ENCODE measurements around the gene KLHL17.

KLHL17 gene

GRCh38 chr1:921011-921837, 39.2 kb upstream of the KLHL17 start:
- DNase-seq (ENCODE audit: low read depth in 1 of 2, low spot score in 1 of 2), result no peak

GRCh38 chr1:923131-923990, 37.0 kb upstream of the KLHL17 start, which contains the start of gene SAMD11:
Gene SAMD11, plus strand, starts transcription at chr1:923923. Its CDS starts 509 bp downstream, at chr1:924432.
- peak; percentile 35 to 44 for DNase-seq (ENCODE audit: low read depth in 1 of 2, low spot score in 1 of 2)

GRCh38 chr1:923991-924655, 36.3 kb upstream of the KLHL17 start:
- no peak for DNase-seq (ENCODE audit: low read depth in 1 of 2, low spot score in 1 of 2)

GRCh38 chr1:924656-925560, 35.5 kb upstream of the KLHL17 start:
- DNase-seq (ENCODE audit: low read depth in 1 of 2, low spot score in 1 of 2), result no peak

- DNase-seq (ENCODE audit: low read depth in 1 of 2, low spot score in 1 of 2), result no peak
Measured at GRCh38 chr1:925561-926421, 34.6 kb upstream of the KLHL17 start.

GRCh38 chr1:927234-927633, 33.1 kb upstream of the KLHL17 start:
- DNase-seq (ENCODE audit: low read depth in 1 of 2, low spot score in 1 of 2), result no peak

- DNase-seq (ENCODE audit: low read depth in 1 of 2, low spot score in 1 of 2), result no peak
Measured at GRCh38 chr1:927748-928147, 32.6 kb upstream of the KLHL17 start.

- no peak for DNase-seq (ENCODE audit: low read depth in 1 of 2, low spot score in 1 of 2)
Measured at GRCh38 chr1:928825-929661, 31.3 kb upstream of the KLHL17 start.

GRCh38 chr1:929712-930632, 30.4 kb upstream of the KLHL17 start:
- DNase-seq (ENCODE audit: low read depth in 1 of 2, low spot score in 1 of 2), result no peak

GRCh38 chr1:930633-931138, 29.7 kb upstream of the KLHL17 start:
- no peak for DNase-seq (ENCODE audit: low read depth in 1 of 2, low spot score in 1 of 2)

GRCh38 chr1:931380-932172, 28.8 kb upstream of the KLHL17 start:
- no peak for DNase-seq (ENCODE audit: low read depth in 1 of 2, low spot score in 1 of 2)

- DNase-seq (ENCODE audit: low read depth in 1 of 2, low spot score in 1 of 2), result no peak
Measured at GRCh38 chr1:932173-932510, 28.2 kb upstream of the KLHL17 start.

GRCh38 chr1:932776-933602, 27.4 kb upstream of the KLHL17 start:
- DNase-seq (ENCODE audit: low read depth in 1 of 2, low spot score in 1 of 2), result no peak

GRCh38 chr1:933603-933940, 26.8 kb upstream of the KLHL17 start:
- DNase-seq (ENCODE audit: low read depth in 1 of 2, low spot score in 1 of 2), result no peak

- no peak for DNase-seq (ENCODE audit: low read depth in 1 of 2, low spot score in 1 of 2)
Measured at GRCh38 chr1:934991-935750, 25.2 kb upstream of the KLHL17 start.
